Measurements from ENCODE around the gene HHAT. TPM values are rescaled to one million over a fixed set of nuclear protein-coding genes. Genes with fewer than 3 reads are reported as not detected.

Gene HHAT
- total and polyA plus RNA-seq, 12 donors: 0.81 to 4.3 (median 2.6) TPM

- TF ChIP-seq CTCF (IDR thresholded peaks at IDR 0.05): no peak
- ATAC-seq: peak in 4 of 8 donors; percentile 14 to 80 (median 58)
- DNase-seq: no peak
- H3K4me1 ChIP-seq: peaks cover 0 to 14% (median 0%) of the 10 kb centered on the region in 9 donors
- intact Hi-C loops (cut with DNase I): no loop called here
- no peaks in the 10 kb centered on the region for H3K36me3 ChIP-seq
- no peak overlapping the region for H3K4me3 ChIP-seq
- WGBS, 2 donors: 71 to 94% methylated on average over 1 of the region's 1 CpG
- H3K27ac ChIP-seq: peak overlapping the region in 2 of 10 donors; percentile 27 to 67
- peaks cover 0 to 10% (median 0%) of the 10 kb centered on the region in 11 donors for H3K9me3 ChIP-seq
- no peaks in the 10 kb centered on the region for H3K27me3 ChIP-seq
These were observed 268.9 kb downstream of the HHAT start for GRCh38 chr1:210597555-210598134.

- DNase-seq (peak; percentile 14 to 24), ATAC-seq (peak; percentile 61 to 95 (median 75))
- intact Hi-C loops (cut with DNase I): no loop called here
- Histone ChIP-seq H3K4me1 (peaks cover 0 to 14% (median 0%) of the 10 kb centered on the region in 9 donors), H3K9me3 (peaks cover 0 to 6% (median 0%) of the 10 kb centered on the region in 11 donors), H3K36me3 (no peaks in the 10 kb centered on the region), H3K4me3 (no peak overlapping the region), H3K27ac (peak overlapping the region in 1 of 10 donors; percentile 67), H3K27me3 (no peaks in the 10 kb centered on the region)
- TF ChIP-seq CTCF (IDR thresholded peaks at IDR 0.05): no peak
- 72 to 77% methylated on average over 3 of the region's 3 CpGs for WGBS, 2 donors
These were observed 269.5 kb downstream of the HHAT start for GRCh38 chr1:210598135-210598652.

- H3K4me1 ChIP-seq: peaks cover 0 to 14% (median 0%) of the 10 kb centered on the region in 9 donors
- intact Hi-C loops (cut with DNase I): no loop called here
- DNase-seq (no peak), ATAC-seq (no peak)
- 88% methylated on average over 5 of the region's 5 CpGs for WGBS, 2 donors
- no peaks in the 10 kb centered on the region for H3K9me3 ChIP-seq
- no peak overlapping the region for H3K27ac ChIP-seq
- TF ChIP-seq CTCF (IDR thresholded peaks at IDR 0.05): no peak
- H3K36me3 ChIP-seq: no peaks in the 10 kb centered on the region
- no peak overlapping the region for H3K4me3 ChIP-seq
- H3K27me3 ChIP-seq: no peaks in the 10 kb centered on the region
These were observed 271.9 kb downstream of the HHAT start for GRCh38 chr1:210600421-210601159.

GRCh38 chr1:210603123-210603522, 274.4 kb downstream of the HHAT start:
- no peak overlapping the region for H3K27ac ChIP-seq
- no peak for TF ChIP-seq CTCF (IDR thresholded peaks at IDR 0.05)
- no peaks in the 10 kb centered on the region for H3K36me3 ChIP-seq
- H3K9me3 ChIP-seq: peaks cover 0 to 15% (median 0%) of the 10 kb centered on the region in 11 donors
- H3K4me1 ChIP-seq: peaks cover 0 to 6% (median 0%) of the 10 kb centered on the region in 9 donors
- H3K27me3 ChIP-seq: no peaks in the 10 kb centered on the region
- DNase-seq (no peak), ATAC-seq (no peak)
- intact Hi-C loops (cut with DNase I): no loop called here
- WGBS, 2 donors: 77 to 87% methylated on average over 4 of the region's 4 CpGs
- no peak overlapping the region for H3K4me3 ChIP-seq

Data from heart right ventricle (tissue), 16 donors.